Measurements from ENCODE around the gene SOX18. TPM values are rescaled to one million over a fixed set of nuclear protein-coding genes. Genes with fewer than 3 reads are reported as not detected.
"Not testable (repeated sequence)": the region's sequence is repeated elsewhere in the genome, so short reads cannot be mapped to it uniquely, and the experiment has no call there.

Gene SOX18
- total RNA-seq, 1 donor from 2014 or later, result not detected

DNA sequence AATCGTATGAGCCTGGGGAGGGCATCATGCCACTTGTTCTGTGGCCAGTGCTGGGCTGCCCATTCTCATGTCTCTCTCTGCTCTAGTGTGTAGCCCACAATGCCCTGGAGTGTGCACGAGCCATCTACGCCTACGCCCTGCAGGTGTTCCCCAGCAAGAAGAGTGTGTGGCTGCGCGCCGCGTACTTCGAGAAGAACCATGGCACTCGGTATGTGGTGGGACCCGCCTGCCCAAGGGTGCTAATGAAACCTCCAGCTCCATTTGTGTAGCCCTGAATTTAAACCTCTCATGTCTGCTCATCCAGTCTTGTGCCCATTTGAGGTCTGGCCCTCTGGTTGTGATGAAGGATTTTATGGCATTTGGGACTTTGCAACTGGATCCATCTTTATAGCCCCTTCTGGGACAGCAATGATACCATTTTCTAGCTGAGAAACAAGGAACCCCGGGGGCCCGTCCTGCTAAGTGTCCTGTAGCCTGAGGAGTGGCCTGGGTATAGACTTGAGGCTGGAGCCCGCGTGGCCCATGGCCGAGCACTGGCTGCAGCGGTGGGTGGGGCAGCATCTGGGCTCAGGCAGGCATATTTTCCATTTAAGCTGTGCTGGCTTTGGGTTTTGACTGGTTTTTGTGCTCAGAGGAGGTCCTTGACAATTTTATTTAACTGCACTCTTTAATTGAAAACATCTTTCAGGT, 26.6 kb downstream of the SOX18 start:
- H3K27ac Mint-ChIP-seq, result no peak overlapping the region
- Histone ChIP-seq H3K9ac (no peak overlapping the region), H3K79me2 (ENCODE audit: low read depth) (no peaks in the 10 kb centered on the region), H3K4me1 (no peaks in the 10 kb centered on the region), H3K27me3 (no peaks in the 10 kb centered on the region), H3K36me3 (no peaks in the 10 kb centered on the region), H3K4me2 (no peak overlapping the region), H3K9me3 (ENCODE audit: low read depth) (no peaks in the 10 kb centered on the region), H4K20me1 (ENCODE audit: low read depth) (no peaks in the 10 kb centered on the region), H3F3A (ENCODE audit: low read depth) (no peaks in the 10 kb centered on the region), H3K4me3 (no peak overlapping the region), H3K27ac (no peak overlapping the region), H2AFZ (replicated peaks) (no peak overlapping the region)
- no peaks in the 10 kb centered on the region for H3K9me3 Mint-ChIP-seq
- no peaks in the 10 kb centered on the region for H3K4me1 Mint-ChIP-seq
- no peak for DNase-seq (ENCODE audit: low spot score)
- no peak overlapping the region for H3K4me3 Mint-ChIP-seq
- peaks cover 3% of the 10 kb centered on the region for H3K27me3 Mint-ChIP-seq (ENCODE audit: insufficient read depth, low read depth)
- H3K36me3 Mint-ChIP-seq, result peaks cover 25% of the 10 kb centered on the region
- TF ChIP-seq CTCF (IDR thresholded peaks at IDR 0.05) (no peak), EZH2phosphoT487 (IDR thresholded peaks at IDR 0.05) (no peak), EZH2 (IDR thresholded peaks at IDR 0.05) (no peak)

- Histone ChIP-seq H3K4me2 (no peak overlapping the region), H3K79me2 (ENCODE audit: low read depth) (no peaks in the 10 kb centered on the region), H3K27ac (no peak overlapping the region), H3K9me3 (ENCODE audit: low read depth) (no peaks in the 10 kb centered on the region), H3K4me3 (no peak overlapping the region), H3K4me1 (no peaks in the 10 kb centered on the region), H3K27me3 (no peaks in the 10 kb centered on the region), H3K9ac (no peak overlapping the region), H4K20me1 (ENCODE audit: low read depth) (no peaks in the 10 kb centered on the region), H2AFZ (replicated peaks) (no peak overlapping the region), H3F3A (ENCODE audit: low read depth) (no peaks in the 10 kb centered on the region), H3K36me3 (no peaks in the 10 kb centered on the region)
- Mint-ChIP-seq H3K4me1 (no peaks in the 10 kb centered on the region), H3K27ac (no peak overlapping the region), H3K4me3 (no peak overlapping the region), H3K27me3 (ENCODE audit: insufficient read depth, low read depth) (no peaks in the 10 kb centered on the region), H3K9me3 (no peaks in the 10 kb centered on the region), H3K36me3 (peaks cover 26% of the 10 kb centered on the region)
- no peak for DNase-seq (ENCODE audit: low spot score)
- TF ChIP-seq EZH2 (IDR thresholded peaks at IDR 0.05) (no peak), CTCF (IDR thresholded peaks at IDR 0.05) (no peak), EZH2phosphoT487 (IDR thresholded peaks at IDR 0.05) (no peak)
These were observed 28.1 kb downstream of the SOX18 start for GRCh38 chr20:64021124-64021975.

DNA sequence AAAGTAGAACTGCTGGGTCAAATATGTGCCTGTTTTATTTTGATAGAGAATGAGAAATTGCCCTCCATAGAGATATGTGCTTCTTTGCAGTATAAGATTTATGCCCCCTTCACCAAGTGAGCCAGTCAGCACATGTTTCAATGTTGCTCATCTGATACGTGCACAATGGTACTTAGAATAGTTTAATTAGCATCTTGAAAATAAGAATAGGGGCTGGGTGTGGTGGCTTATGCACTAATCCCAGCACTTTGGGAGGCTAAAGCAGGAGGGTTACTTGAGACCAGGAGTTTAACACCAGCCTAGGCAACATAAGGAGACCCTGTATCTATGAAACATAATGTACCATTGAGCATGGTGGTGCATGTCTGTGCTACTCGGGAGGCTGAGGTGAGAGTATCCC, 33.8 kb downstream of the SOX18 start:
- no peaks in the 10 kb centered on the region for H3K79me2 ChIP-seq (ENCODE audit: low read depth)
- no peak overlapping the region for H3K27ac Mint-ChIP-seq
- no peaks in the 10 kb centered on the region for H4K20me1 ChIP-seq (ENCODE audit: low read depth)
- H3F3A ChIP-seq (ENCODE audit: low read depth), result no peaks in the 10 kb centered on the region
- no peak for DNase-seq (ENCODE audit: low spot score)
- no peaks in the 10 kb centered on the region for H3K4me1 Mint-ChIP-seq
- H3K36me3 ChIP-seq, result no peaks in the 10 kb centered on the region
- H3K4me1 ChIP-seq, result no peaks in the 10 kb centered on the region
- no peak overlapping the region for H2AFZ ChIP-seq (replicated peaks)
- no peak overlapping the region for H3K4me3 Mint-ChIP-seq
- no peak overlapping the region for H3K9ac ChIP-seq
- no peak overlapping the region for H3K4me3 ChIP-seq
- no peaks in the 10 kb centered on the region for H3K9me3 Mint-ChIP-seq
- no peak for TF ChIP-seq CTCF (IDR thresholded peaks at IDR 0.05)
- TF ChIP-seq EZH2phosphoT487 (IDR thresholded peaks at IDR 0.05), result no peak
- TF ChIP-seq EZH2 (IDR thresholded peaks at IDR 0.05), result no peak
- no peak overlapping the region for H3K27ac ChIP-seq
- peaks cover 37% of the 10 kb centered on the region for H3K36me3 Mint-ChIP-seq
- no peaks in the 10 kb centered on the region for H3K9me3 ChIP-seq (ENCODE audit: low read depth)
- no peaks in the 10 kb centered on the region for H3K27me3 ChIP-seq
- no peaks in the 10 kb centered on the region for H3K27me3 Mint-ChIP-seq (ENCODE audit: insufficient read depth, low read depth)
- no peak overlapping the region for H3K4me2 ChIP-seq

- not testable (repeated sequence) for H4K20me1 ChIP-seq (ENCODE audit: low read depth); H3K4me1 ChIP-seq; H3K4me3 Mint-ChIP-seq; DNase-seq (ENCODE audit: low spot score); H3K27me3 Mint-ChIP-seq (ENCODE audit: insufficient read depth, low read depth); H3K27ac ChIP-seq; H3F3A ChIP-seq (ENCODE audit: low read depth); H3K4me1 Mint-ChIP-seq; H2AFZ ChIP-seq (replicated peaks); H3K9me3 ChIP-seq (ENCODE audit: low read depth); H3K4me3 ChIP-seq; H3K36me3 ChIP-seq; H3K9ac ChIP-seq; H3K27me3 ChIP-seq; H3K27ac Mint-ChIP-seq; H3K4me2 ChIP-seq; H3K79me2 ChIP-seq (ENCODE audit: low read depth)
- peaks cover 10% of the 10 kb centered on the region for H3K9me3 Mint-ChIP-seq
- H3K36me3 Mint-ChIP-seq, result peaks cover 47% of the 10 kb centered on the region
These were observed 36.9 kb downstream of the SOX18 start for GRCh38 chr20:64012385-64013154.
